Right lobe of liver (tissue), 4 donors: Measurements from ENCODE around the gene TYROBP.
A peak's percentile ranks its signal among the peaks of the same experiment; 100 is the strongest.

Experiments used
- POLR2A ChIP-seq: fragments of 450-650 bp; IDR thresholded peaks from one replicate; pipeline ENCODE4 v1.6.1; 2017; ENCODE audit warnings: antibody characterized with exemption, mild to moderate bottlenecking
- TF ChIP-seq, protein P1 (sequence below), 4 donors: fragments of 200-600 bp in 3 of 4; fragments of 450-650 bp in 1 of 4; IDR thresholded peaks; one replicate each; pipeline versions ENCODE4 v1.5.1 to v1.8.0; 2016 to 2022; ENCODE audit warnings: antibody characterized with exemption in 4 of 4, mild to moderate bottlenecking in 2 of 4
- donor health status: DM: no; HTN: no; CAD: no.
- donor health status: DM: no; HTN: no; CAD: no.
- donor health status: DM: no; HTN: yes; CAD: no.

DNA sequence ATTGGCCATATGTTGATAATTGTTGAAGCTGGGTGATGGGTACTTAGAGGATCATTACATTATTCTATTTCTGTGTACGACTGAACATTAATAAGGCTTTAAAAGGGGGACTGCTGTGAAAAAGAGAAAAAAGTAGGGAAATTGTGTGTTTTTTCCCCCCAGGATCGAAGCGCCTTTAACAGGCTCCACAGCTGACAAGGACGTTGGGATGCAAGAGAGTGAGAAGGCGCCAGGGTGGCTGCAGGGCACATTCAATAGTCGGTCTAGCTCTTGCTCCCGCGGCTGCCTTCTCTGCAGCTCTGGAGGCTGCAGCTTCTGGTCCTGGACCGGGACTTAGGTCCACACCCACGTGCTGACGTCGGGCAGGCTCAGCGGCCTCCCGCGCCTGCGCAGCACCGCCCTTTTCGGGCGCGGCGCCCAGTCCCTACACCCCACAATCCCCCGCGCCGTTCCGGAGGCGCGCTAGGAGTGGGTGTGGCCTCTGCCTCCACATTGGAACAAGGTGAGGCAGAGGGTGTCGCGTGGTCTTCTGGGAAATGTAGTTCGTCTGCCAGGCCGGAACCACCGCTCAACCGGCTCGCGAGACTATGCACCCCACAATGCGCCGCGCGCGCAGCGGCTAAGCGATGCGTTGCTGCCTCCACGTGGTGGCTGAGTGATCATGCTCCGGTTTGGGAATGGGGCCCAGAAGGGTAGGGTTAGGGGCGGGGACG, 23.2 kb upstream of the TYROBP start:
- TF ChIP-seq, protein P1, sequence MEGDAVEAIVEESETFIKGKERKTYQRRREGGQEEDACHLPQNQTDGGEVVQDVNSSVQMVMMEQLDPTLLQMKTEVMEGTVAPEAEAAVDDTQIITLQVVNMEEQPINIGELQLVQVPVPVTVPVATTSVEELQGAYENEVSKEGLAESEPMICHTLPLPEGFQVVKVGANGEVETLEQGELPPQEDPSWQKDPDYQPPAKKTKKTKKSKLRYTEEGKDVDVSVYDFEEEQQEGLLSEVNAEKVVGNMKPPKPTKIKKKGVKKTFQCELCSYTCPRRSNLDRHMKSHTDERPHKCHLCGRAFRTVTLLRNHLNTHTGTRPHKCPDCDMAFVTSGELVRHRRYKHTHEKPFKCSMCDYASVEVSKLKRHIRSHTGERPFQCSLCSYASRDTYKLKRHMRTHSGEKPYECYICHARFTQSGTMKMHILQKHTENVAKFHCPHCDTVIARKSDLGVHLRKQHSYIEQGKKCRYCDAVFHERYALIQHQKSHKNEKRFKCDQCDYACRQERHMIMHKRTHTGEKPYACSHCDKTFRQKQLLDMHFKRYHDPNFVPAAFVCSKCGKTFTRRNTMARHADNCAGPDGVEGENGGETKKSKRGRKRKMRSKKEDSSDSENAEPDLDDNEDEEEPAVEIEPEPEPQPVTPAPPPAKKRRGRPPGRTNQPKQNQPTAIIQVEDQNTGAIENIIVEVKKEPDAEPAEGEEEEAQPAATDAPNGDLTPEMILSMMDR (IDR thresholded peaks at IDR 0.05): peak; percentile 69 to 96 (median 81)
- peak; percentile 91 for TF ChIP-seq POLR2A
